ENCODE results near the gene PCDHA2. TPM values are rescaled to one million over a fixed set of nuclear protein-coding genes. Genes with fewer than 3 reads are reported as not detected.

The PCDHA2 gene
- total and polyA plus RNA-seq, 2 donors (not counting 3 experiments of a cell fraction or from before 2014, with no cell fraction given), result not detected

- ChIA-PET POLR2A (no interaction called here), CTCF (no interaction called here)
- Histone ChIP-seq H4K20me1 (replicated peaks; ENCODE audit: control insufficient read depth, extremely low read depth, insufficient read depth, low read length) (no peaks in the 10 kb centered on the region), H3K27me3 (ENCODE audit: control insufficient read depth in 2 of 2, insufficient read depth in 2 of 2, low read length in 2 of 2) (peaks cover 0 to 6% of the 10 kb centered on the region in 2 experiments), H3K4me3 (replicated peaks in 1 of 3; ENCODE audit: insufficient read depth in 1 of 3, low read depth in 1 of 3, low read length in 3 of 3) (no peak overlapping the region), H3K9ac (replicated peaks; ENCODE audit: extremely low read depth, insufficient read depth, low read length) (no peak overlapping the region), H3K36me3 (ENCODE audit: control insufficient read depth in 2 of 2, extremely low read depth in 1 of 2, insufficient read depth in 2 of 2, low read length in 2 of 2) (no peaks in the 10 kb centered on the region), H3K4me1 (ENCODE audit: control insufficient read depth, extremely low read depth, insufficient read depth, low read length) (no peaks in the 10 kb centered on the region), H3K4me2 (ENCODE audit: insufficient read depth, low read length) (no peak overlapping the region), H2AFZ (ENCODE audit: low read depth, low read length) (no peak overlapping the region), H3K27ac (ENCODE audit: insufficient read depth, low read depth, low read length) (no peak overlapping the region), H3K9me1 (replicated peaks; ENCODE audit: control insufficient read depth, extremely low read depth, insufficient read depth, low read length) (no peaks in the 10 kb centered on the region), H3K9me3 (replicated peaks; ENCODE audit: control insufficient read depth, insufficient read depth, low read length) (peaks cover 2% of the 10 kb centered on the region), H3K79me2 (ENCODE audit: control insufficient read depth, insufficient read depth, low read length) (no peaks in the 10 kb centered on the region)
- no TSS peak for BruUV-seq (replicated peaks)
- intact Hi-C loops (cut with micrococcal nuclease) (no loop called here), dilution Hi-C loops (cut with MboI; ENCODE audit: extremely low pct_ligation_motif_present, low sequenced_read_pairs) (no loop called here)
- DNase-seq (ENCODE audit: low read depth, low spot score) (no peak), FAIRE-seq (no peak)
- TF ChIP-seq GATA2 (IDR thresholded peaks at IDR 0.05; ENCODE audit: insufficient read depth, insufficient read length, low read depth, low read length), result no peak
- no peak for TF ChIP-seq MAX (IDR thresholded peaks at IDR 0.05; ENCODE audit: insufficient read depth, insufficient read length)
- no peak for TF ChIP-seq POLR2A (IDR thresholded peaks at IDR 0.05; ENCODE audit: low read depth, low read length)
- no peak for TF ChIP-seq FOS (IDR thresholded peaks at IDR 0.05; ENCODE audit: borderline replicate concordance, insufficient read depth, low read length)
- TF ChIP-seq JUN (IDR thresholded peaks at IDR 0.05; ENCODE audit: borderline replicate concordance, insufficient read depth, insufficient read length, low read depth), result no peak
- no peak for TF ChIP-seq CTCF (IDR thresholded peaks at IDR 0.05; ENCODE audit: extremely low read depth in 1 of 2, insufficient read depth in 1 of 2, low read depth in 1 of 2, low read length in 2 of 2)
- no peak for TF ChIP-seq EZH2 (IDR thresholded peaks at IDR 0.05; ENCODE audit: borderline replicate concordance, low read depth, low read length, severe bottlenecking)
- TF ChIP-seq POLR2AphosphoS5 (IDR thresholded peaks at IDR 0.05; ENCODE audit: insufficient read depth, low read depth, low read length), result no peak
- no peak for TF ChIP-seq MYC (IDR thresholded peaks at IDR 0.05; ENCODE audit: low read depth, low read length)
Observed at GRCh38 chr5:140791089-140791488, 3.6 kb upstream of the PCDHA2 start.

All from endothelial cell of umbilical vein (primary cell).